Heart right ventricle (tissue), 16 donors: ENCODE results near the gene ZNF341. TPM values are rescaled to one million over a fixed set of nuclear protein-coding genes. Genes with fewer than 3 reads are reported as not detected.

Experiments used
- ATAC-seq, 8 donors: fragments of 200-7000 bp; cut with Tn5 transposase; one replicate each; pipeline ENCODE4 v1.9.1; 2020; ENCODE audit warnings: mild to moderate bottlenecking in 8 of 8, moderate library complexity in 8 of 8, moderate number of reproducible peaks in 1 of 8
- DNase-seq, 2 donors: peaks; one replicate each; pipeline ENCODE4 v3.0.0-alpha.2; 2020
- H3K27ac ChIP-seq, 10 donors: fragments of 200-600 bp; sonication (generic) in 2 of 10; one replicate each; pipeline versions ENCODE4 v1.5.0 to v1.8.0; 2020 to 2022; ENCODE audit warnings: mild to moderate bottlenecking in 3 of 10
- H3K27me3 ChIP-seq, 7 donors: fragments of 200-600 bp; one replicate each; pipeline ENCODE4 v1.8.0; 2021 to 2022; ENCODE audit warnings: mild to moderate bottlenecking in 2 of 7
- H3K36me3 ChIP-seq, 9 donors: fragments of 200-600 bp; sonication (generic) in 1 of 9; one replicate each; pipeline versions ENCODE4 v1.5.0 to v1.8.0; 2020 to 2022; ENCODE audit warnings: mild to moderate bottlenecking in 2 of 9
- H3K4me1 ChIP-seq, 9 donors: fragments of 200-600 bp; sonication (generic) in 1 of 9; one replicate each; pipeline versions ENCODE4 v1.5.0 to v1.8.0; 2020 to 2022; ENCODE audit warnings: mild to moderate bottlenecking in 4 of 9
- H3K4me3 ChIP-seq, 10 donors: fragments of 200-600 bp; sonication (generic) in 2 of 10; one replicate each; pipeline versions ENCODE4 v1.5.0 to v1.8.0; 2020 to 2022; ENCODE audit warnings: mild to moderate bottlenecking in 7 of 10, moderate library complexity in 2 of 10
- H3K9me3 ChIP-seq, 11 donors: fragments of 200-600 bp in 10 of 11; sonication (generic) in 2 of 11; one replicate each; pipeline versions ENCODE4 v1.5.0 to v1.8.0; 2013 to 2022; ENCODE audit warnings: mild to moderate bottlenecking in 2 of 11, control low read depth in 1 of 11, moderate library complexity in 1 of 11
- CTCF ChIP-seq, 9 donors: fragments of 200-600 bp; sonication (generic) in 2 of 9; IDR thresholded peaks; one replicate each; pipeline versions ENCODE4 v1.5.0 to v1.8.0; 2021 to 2022; ENCODE audit warnings: antibody characterized with exemption in 9 of 9, mild to moderate bottlenecking in 5 of 9, moderate library complexity in 1 of 9
- WGBS, 2 donors: extraction: QIAGEN DNeasy Blood & Tissue Kit; methylation state at CpG; one replicate each; pipeline ENCODE4 v1.1.7; 2013; ENCODE audit warnings: inconsistent platforms in 1 of 2; 5-methylcytosine and 5-hydroxymethylcytosine counted together
- intact Hi-C, 10 donors: fragments of 100-400 bp; cut with DNase I; formaldehyde crosslinking; loops; one replicate each; pipeline versions ENCODE4 v1.11.1 to v1.14.2; 2022
- polyA plus RNA-seq, 2 donors: library from polyadenylated mRNA; stranded (reverse); fragments of 200-250 nt; gene quantifications; one replicate each; pipeline ENCODE4 v1.2.3, GENCODE V29; 2013
- total RNA-seq, 10 donors: library from RNA; stranded (reverse); fragmentation: NEBNext Ultra II Directional in 3 of 10; extraction: Animal tissue kit (Norgen Biotek cat#: 25700) in 3 of 10; gene quantifications; one replicate each; pipeline versions ENCODE4 v1.2.1 to v1.2.4, GENCODE V29; 2021 to 2023
- donor health status: Arrhythmogenic right ventricular cardiomyopathy.
- donor health status: ischemic (EF 13 %, LVEDD 7.1; RV severe dilation, severe dysfunction).
- donor health status: healthy with polysubstance abuse.
- donor health status: DM: no; HTN: yes; CAD: no.
- donor health status: DM: no; HTN: no; CAD: no.
- donor health status: ischemic (EF 25% LVEDD 6.9; RV normal size, moderate dysfunction).
- donor health status: ischemic (EF 25% LVEDD 5.7; RV mildly dilated, moderate dysfunction).
- donor health status: healthy.
- donor health status: DM: yes; HTN: yes; CAD: no.
- donor health status: Ischemic cardiomyopathy.
- donor health status: ischemic (EF 35%, LVEDD 5.7; RV mildly dilated, moderate dysfunction).
- donor health status: nonischemic (EF 11% LVEDD 7.7; RV severe dilation, severe dysfunction).
- donor health status: DM: yes; HTN: yes; CAD: no.
- donor health status: PGD.
- donor health status: ischemic (EF 29% LVEDD 5.4; RV normal size, mild dysfunction).
- donor health status: nonischemic (EF 23%, LVEDD 6.1; RV moderate dilation, normal function).

Gene ZNF341
- total and polyA plus RNA-seq, 12 donors = 0.85 to 3.7 (median 1.7) TPM

- no peak for TF ChIP-seq CTCF (IDR thresholded peaks at IDR 0.05)
- 68 to 75% methylated on average over 5 of the region's 5 CpGs for WGBS, 2 donors
- peaks cover 10 to 65% (median 55%) of the 10 kb centered on the region in 9 donors for H3K4me1 ChIP-seq
- H3K9me3 ChIP-seq = no peaks in the 10 kb centered on the region
- DNase-seq (no peak), ATAC-seq (no peak)
- no peak overlapping the region for H3K4me3 ChIP-seq
- peaks cover 0 to 9% (median 0%) of the 10 kb centered on the region in 9 donors for H3K36me3 ChIP-seq
- intact Hi-C loops = loop anchor here in 4 of 10 donors (5.0 to 10.0 kb wide), 5 partner anchors 57 to 285 kb away; partner anchors contain the start of gene RALY (in 1 of the 4)
- H3K27ac ChIP-seq = peak overlapping the region in 6 of 10 donors; percentile 38 to 70 (median 62)
- no peaks in the 10 kb centered on the region for H3K27me3 ChIP-seq
Measured at GRCh38 chr20:33789858-33790182, 58.0 kb downstream of the ZNF341 start.

GRCh38 chr20:33790566-33790965 is 58.8 kb downstream of the ZNF341 start:
- Histone ChIP-seq H3K27me3 (no peaks in the 10 kb centered on the region), H3K9me3 (no peaks in the 10 kb centered on the region), H3K4me3 (no peak overlapping the region), H3K36me3 (peaks cover 0 to 9% (median 0%) of the 10 kb centered on the region in 9 donors), H3K4me1 (peaks cover 10 to 68% (median 52%) of the 10 kb centered on the region in 9 donors), H3K27ac (no peak overlapping the region)
- WGBS, 2 donors = 93 to 96% methylated on average over 11 of the region's 11 CpGs
- intact Hi-C loops = loop anchor here in 4 of 10 donors (5.0 to 10.0 kb wide), 5 partner anchors 57 to 284 kb away; partner anchors contain the start of gene RALY (in 1 of the 4)
- no peak for ATAC-seq
- no peak for TF ChIP-seq CTCF (IDR thresholded peaks at IDR 0.05)
- no peak for DNase-seq

- Histone ChIP-seq H3K4me1 (peaks cover 10 to 67% (median 49%) of the 10 kb centered on the region in 9 donors), H3K36me3 (peaks cover 0 to 9% (median 0%) of the 10 kb centered on the region in 9 donors), H3K27me3 (no peaks in the 10 kb centered on the region), H3K27ac (no peak overlapping the region), H3K9me3 (no peaks in the 10 kb centered on the region), H3K4me3 (no peak overlapping the region)
- DNase-seq (no peak), ATAC-seq (no peak)
- 98% methylated on average over 31 of the region's 31 CpGs for WGBS, 2 donors
- TF ChIP-seq CTCF (IDR thresholded peaks at IDR 0.05) = no peak
- intact Hi-C loops = loop anchor here in 4 of 10 donors (5.0 to 10.0 kb wide), 5 partner anchors 56 to 284 kb away; partner anchors contain the start of gene RALY (in 1 of the 4)
Measured at GRCh38 chr20:33791021-33791420, 59.2 kb downstream of the ZNF341 start.

- WGBS, 2 donors = 81 to 88% methylated on average over 9 of the region's 9 CpGs
- no peaks in the 10 kb centered on the region for H3K9me3 ChIP-seq
- H3K4me1 ChIP-seq = peaks cover 10 to 62% (median 49%) of the 10 kb centered on the region in 9 donors
- peaks cover 0 to 9% (median 0%) of the 10 kb centered on the region in 9 donors for H3K36me3 ChIP-seq
- TF ChIP-seq CTCF (IDR thresholded peaks at IDR 0.05) = no peak
- no peak overlapping the region for H3K4me3 ChIP-seq
- intact Hi-C loops = loop anchor here in 4 of 10 donors (5.0 to 10.0 kb wide), 5 partner anchors 56 to 283 kb away; partner anchors contain the start of gene RALY (in 1 of the 4)
- ATAC-seq = no peak
- peak overlapping the region in 1 of 10 donors; percentile 31 for H3K27ac ChIP-seq
- DNase-seq = no peak
- H3K27me3 ChIP-seq = no peaks in the 10 kb centered on the region
Measured at GRCh38 chr20:33791540-33791939, 59.7 kb downstream of the ZNF341 start.
